HG03108 (cell line): ENCODE data around the gene DDC.
"Not testable (repeated sequence)": the region's sequence is repeated elsewhere in the genome, so short reads cannot be mapped to it uniquely, and the experiment has no call there.

Experiments
- ATAC-seq: cut with Tn5 transposase; IDR thresholded peaks from one replicate; pipeline ENCODE4 v1.9.1; 2021; ENCODE audit warnings: moderate library complexity; ENCODE audit not compliant: unreplicated experiment

The DDC gene

DNA sequence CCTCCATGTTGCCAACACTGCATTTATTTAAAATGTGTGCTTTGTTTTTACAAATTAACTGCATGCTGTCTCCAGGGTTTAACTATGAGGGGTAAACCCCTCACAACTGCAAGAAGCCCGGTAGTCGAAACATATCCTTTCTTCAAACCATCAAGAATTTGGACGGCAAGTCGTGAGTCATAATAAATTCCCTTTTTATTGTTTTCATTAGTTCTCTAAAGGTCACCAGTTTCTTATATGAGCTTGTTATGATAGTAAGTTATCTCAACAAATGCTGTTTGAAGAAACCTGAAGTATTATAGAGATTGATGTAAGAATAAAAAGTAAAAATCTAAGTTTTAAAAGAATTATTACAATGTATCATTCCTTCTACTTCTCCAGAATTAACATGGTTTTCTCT lies 102.8 kb downstream of the DDC start:
- ATAC-seq = no peak

DNA sequence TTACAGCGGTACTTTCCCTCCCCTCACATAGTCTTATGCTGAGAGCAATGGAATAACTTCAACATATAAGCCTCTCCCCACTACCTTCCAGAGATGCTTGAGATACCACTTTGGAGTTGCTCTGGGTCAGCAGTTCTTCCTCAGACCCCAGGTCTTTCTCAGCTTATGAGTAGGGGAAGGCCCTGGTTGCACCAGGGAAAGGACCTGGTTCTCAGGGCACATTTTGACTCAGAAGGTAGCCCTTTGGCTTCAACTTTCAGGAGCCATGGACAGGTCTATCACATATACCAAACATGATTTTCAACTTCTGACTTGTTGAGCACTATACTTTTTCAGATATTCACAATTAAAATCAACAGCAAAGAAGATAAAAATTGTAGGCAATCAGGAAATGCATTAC lies 103.5 kb downstream of the DDC start:
- ATAC-seq = no peak

- ATAC-seq = not testable (repeated sequence)
Observed at GRCh38 chr7:50459183-50459582, 106.0 kb downstream of the DDC start.

- not testable (repeated sequence) for ATAC-seq
Observed at GRCh38 chr7:50458651-50459050, 106.6 kb downstream of the DDC start.

GRCh38 chr7:50456371-50457123 lies 108.7 kb downstream of the DDC start:
- ATAC-seq = no peak

- no peak for ATAC-seq
Observed at GRCh38 chr7:50455658-50456057, 109.5 kb downstream of the DDC start.

DNA sequence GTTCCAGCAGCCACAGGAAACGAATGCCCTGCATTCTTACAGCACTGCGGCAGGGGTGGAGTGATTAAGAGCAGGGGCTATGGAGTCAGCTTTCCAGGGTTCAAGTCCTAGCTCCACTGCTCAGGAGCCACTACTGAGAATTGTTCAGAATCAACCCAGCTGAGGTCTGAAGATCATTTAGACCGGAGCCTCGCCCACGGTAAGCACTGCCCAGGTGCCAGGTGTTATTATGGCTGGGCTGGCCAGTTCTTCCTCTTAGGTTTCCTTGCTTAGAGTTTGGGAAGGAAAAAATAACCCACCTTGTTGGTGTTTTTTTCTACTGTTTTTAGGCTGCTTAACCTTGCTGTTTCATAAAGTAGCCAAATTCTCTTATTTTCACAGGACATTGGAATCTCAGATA lies 110.2 kb downstream of the DDC start:
- no peak for ATAC-seq

DNA sequence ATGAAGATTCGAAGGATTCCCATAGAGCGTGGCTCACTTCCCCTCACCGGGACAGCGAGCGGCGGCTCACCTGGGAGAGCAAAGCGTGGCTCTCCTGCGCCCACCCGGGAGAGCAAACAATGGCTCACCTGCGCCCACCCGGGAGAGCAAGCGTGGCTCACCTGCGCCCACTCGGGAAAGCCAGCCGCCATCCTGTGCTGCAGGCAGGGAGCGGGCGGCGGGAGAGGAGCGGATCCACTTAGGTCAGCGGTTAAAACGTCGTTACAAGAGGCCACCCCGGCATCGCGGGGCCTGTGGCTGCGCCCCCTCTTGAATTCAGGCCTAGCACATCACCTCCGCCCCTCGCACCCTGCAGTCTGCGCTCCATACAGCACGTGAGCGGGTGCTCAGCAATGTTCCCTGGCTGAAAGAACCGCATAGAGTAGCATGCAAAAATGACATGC lies 114.6 kb downstream of the DDC start:
- ATAC-seq = no peak

GRCh38 chr7:50449881-50450589 lies 115.2 kb downstream of the DDC start, which contains the start of gene FIGNL1:
FIGNL1 (minus strand) TSS chr7:50450350; CDS start chr7:50447287, 3,063 bp downstream.
- ATAC-seq = peak; percentile 76

- ATAC-seq = no peak
Observed at GRCh38 chr7:50449501-50449880, 115.7 kb downstream of the DDC start.

DNA sequence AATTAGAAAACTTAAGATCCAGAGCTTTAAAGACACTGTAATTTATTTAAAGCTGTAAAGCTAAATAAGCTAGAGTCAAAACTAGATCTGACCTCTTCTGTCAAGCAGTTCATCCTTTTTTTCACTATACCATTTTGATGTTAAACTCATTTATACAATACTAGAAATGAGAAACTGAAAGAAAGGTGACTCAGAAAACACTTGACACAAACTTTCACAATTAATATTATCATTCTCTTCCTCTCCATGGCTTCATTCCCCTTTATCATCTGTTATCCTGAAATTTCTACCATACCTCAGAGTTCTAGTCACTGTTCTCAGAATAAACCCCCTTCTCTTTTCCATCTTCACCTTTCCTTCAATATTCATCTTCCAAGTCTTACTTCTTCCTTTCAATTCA lies 116.4 kb downstream of the DDC start:
- ATAC-seq = peak; percentile 34

- peak; percentile 36 for ATAC-seq
Observed at GRCh38 chr7:50446542-50446960, 118.7 kb downstream of the DDC start.

DNA sequence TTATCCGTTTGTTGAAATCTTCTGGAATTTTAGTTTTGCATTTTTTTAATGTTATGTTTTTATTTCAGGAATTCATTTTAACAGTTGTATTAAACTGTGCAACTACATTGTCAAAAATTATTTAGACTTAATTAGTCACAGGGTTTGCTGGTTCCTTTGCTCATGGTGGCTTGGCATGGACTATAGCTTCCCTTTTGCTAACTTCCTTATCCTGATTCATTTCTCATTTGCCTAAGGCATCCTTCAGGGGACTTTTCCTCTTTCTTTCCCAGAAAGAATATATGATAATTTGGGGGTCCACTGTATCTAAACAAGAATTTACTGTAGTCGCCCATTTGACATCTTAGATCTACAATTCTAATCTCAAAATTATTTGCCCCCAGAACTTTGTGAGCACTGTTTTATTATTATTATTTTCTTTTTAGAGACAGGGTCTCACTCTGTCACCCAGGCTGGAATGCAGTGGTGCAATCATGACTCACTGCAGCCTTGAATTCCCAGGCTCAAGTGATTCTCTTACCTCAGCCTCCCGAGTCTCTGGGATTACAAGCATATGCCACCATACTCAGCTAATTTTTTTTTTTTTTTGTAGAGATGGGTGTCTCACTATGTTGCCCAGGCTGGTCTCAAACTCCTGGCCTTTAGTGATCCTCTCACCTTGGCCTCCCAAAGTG lies 128.9 kb downstream of the DDC start:
- ATAC-seq = no peak

GRCh38 chr7:50431722-50432305 lies 133.4 kb downstream of the DDC start:
- ATAC-seq = no peak

DNA sequence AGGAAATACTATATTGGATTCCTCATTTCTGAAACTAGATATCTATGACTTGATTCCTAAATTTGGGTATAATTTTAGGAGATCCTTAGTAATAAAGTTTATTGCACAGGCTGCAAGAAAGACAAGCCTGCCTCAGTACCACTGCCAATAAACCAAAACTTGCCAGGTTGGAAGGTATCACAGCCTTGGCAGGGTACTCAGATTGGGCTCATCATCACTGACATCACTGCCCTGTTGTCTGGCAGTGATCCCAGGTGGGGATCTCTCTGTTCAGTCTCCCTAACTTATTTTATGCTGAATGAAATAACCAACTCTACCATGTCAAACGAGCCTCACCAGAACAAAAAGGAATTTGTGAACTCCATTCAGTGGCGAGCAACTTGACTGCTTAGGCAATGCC lies 133.9 kb downstream of the DDC start:
- no peak for ATAC-seq

DNA sequence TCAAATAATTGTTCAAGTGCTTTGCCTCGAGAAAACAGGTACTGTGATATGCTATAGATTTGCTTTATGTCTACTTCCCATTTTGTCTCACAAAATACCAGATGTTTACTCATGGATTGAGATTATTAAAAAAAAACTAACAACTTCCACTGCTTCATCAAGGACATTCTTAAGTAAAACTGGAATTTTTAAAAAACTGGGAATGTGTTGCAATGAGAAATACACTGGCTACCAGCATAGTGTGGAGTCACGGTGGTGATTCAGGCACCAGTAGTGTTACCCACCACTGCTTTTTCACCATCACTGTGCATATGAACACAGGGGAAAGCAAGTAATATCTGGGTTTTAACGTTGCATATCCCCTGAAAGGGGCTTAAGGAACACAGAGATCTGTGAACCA lies 136.3 kb downstream of the DDC start:
- ATAC-seq = no peak

DNA sequence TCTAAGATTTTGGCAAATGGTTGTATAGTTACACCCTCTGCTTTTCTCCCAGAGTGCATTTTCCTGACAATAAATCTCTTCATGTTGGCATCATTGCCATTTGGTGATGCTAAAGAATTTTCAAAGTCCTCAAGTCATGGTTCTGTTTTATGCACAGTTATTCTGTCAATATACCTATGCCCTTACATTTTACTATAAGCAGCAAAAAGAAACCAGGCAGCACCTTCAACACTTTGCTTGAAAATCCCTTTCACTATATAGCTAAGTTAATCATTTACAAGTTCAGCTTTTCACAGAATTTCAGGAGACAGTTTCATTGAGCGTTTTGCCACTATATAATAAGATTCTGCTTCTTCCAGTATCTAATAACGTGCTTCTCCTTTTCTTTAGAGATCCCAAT lies 137.7 kb downstream of the DDC start:
- ATAC-seq = no peak

- ATAC-seq = no peak
Observed at GRCh38 chr7:50426280-50427045, 138.7 kb downstream of the DDC start.

GRCh38 chr7:50425318-50425717 lies 139.9 kb downstream of the DDC start:
- no peak for ATAC-seq

GRCh38 chr7:50423860-50424259 lies 141.3 kb downstream of the DDC start:
- ATAC-seq = no peak

GRCh38 chr7:50422858-50423257 lies 142.3 kb downstream of the DDC start:
- no peak for ATAC-seq
